B cell (primary cell): ENCODE results near the gene SNAPC4.

ENCODE experiments used
- EZH2 ChIP-seq: IDR thresholded peaks from 2 replicates; pipeline ENCODE4 v1.6.1; 2012; ENCODE audit warnings: borderline replicate concordance, low read depth, mild to moderate bottlenecking, moderate library complexity, low read length; ENCODE audit not compliant: insufficient read depth, poor library complexity, severe bottlenecking
- TF ChIP-seq, protein P1 (sequence below): fragments of 200-600 bp; IDR thresholded peaks from one replicate; pipeline ENCODE4 v1.8.0; 2022; ENCODE audit warnings: antibody characterized with exemption, mild to moderate bottlenecking

GRCh38 chr9:136379401-136379800, 20.6 kb downstream of the SNAPC4 start:
- TF ChIP-seq, protein P1, sequence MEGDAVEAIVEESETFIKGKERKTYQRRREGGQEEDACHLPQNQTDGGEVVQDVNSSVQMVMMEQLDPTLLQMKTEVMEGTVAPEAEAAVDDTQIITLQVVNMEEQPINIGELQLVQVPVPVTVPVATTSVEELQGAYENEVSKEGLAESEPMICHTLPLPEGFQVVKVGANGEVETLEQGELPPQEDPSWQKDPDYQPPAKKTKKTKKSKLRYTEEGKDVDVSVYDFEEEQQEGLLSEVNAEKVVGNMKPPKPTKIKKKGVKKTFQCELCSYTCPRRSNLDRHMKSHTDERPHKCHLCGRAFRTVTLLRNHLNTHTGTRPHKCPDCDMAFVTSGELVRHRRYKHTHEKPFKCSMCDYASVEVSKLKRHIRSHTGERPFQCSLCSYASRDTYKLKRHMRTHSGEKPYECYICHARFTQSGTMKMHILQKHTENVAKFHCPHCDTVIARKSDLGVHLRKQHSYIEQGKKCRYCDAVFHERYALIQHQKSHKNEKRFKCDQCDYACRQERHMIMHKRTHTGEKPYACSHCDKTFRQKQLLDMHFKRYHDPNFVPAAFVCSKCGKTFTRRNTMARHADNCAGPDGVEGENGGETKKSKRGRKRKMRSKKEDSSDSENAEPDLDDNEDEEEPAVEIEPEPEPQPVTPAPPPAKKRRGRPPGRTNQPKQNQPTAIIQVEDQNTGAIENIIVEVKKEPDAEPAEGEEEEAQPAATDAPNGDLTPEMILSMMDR: no peak
- no peak for TF ChIP-seq EZH2
